Endodermal cell (in vitro differentiated cells): Measurements from ENCODE around the gene CPD. TPM values are rescaled to one million over a fixed set of nuclear protein-coding genes. Genes with fewer than 3 reads are reported as not detected.

ENCODE experiments used
- DNase-seq: peaks from one replicate; pipeline ENCODE4 v3.0.0-alpha.2; 2017
- H3K27ac ChIP-seq: 2 replicates; pipeline ENCODE4 v1.5.1; 2013; ENCODE audit warnings: mild to moderate bottlenecking, low read depth, low read length, moderate library complexity
- H3K27me3 ChIP-seq: 2 replicates; pipeline ENCODE4 v1.6.1; 2013; ENCODE audit warnings: mild to moderate bottlenecking, low read length, moderate library complexity; ENCODE audit not compliant: insufficient read depth, control insufficient read depth, poor library complexity, severe bottlenecking
- H3K36me3 ChIP-seq: 2 replicates; pipeline ENCODE4 v1.7.0; 2013; ENCODE audit warnings: mild to moderate bottlenecking, low read length, moderate library complexity; ENCODE audit not compliant: control insufficient read depth, insufficient read depth
- H3K4me1 ChIP-seq: one replicate; pipeline ENCODE4 v1.7.0; 2013; ENCODE audit warnings: low read length; ENCODE audit not compliant: control insufficient read depth, insufficient read depth
- H3K4me3 ChIP-seq: 2 replicates; pipeline ENCODE4 v1.5.1; 2013; ENCODE audit warnings: mild to moderate bottlenecking, low read length, moderate library complexity
- H3K9ac ChIP-seq: 2 replicates; pipeline ENCODE4 v1.6.1; 2013; ENCODE audit warnings: mild to moderate bottlenecking, low read length, moderate library complexity; ENCODE audit not compliant: poor library complexity, severe bottlenecking; ENCODE audit errors: extremely low read depth
- H3K9me3 ChIP-seq: 2 replicates; pipeline ENCODE4 v1.6.1; 2013; ENCODE audit warnings: mild to moderate bottlenecking, low read length, moderate library complexity; ENCODE audit not compliant: control insufficient read depth
- H3K27ac Mint-ChIP-seq: 2 replicates; pipeline ENCODE4 v1.8.0; 2020; ENCODE audit warnings: mixed read lengths
- H3K27me3 Mint-ChIP-seq: 2 replicates; pipeline ENCODE4 v1.8.0; 2021; ENCODE audit warnings: mild to moderate bottlenecking, mixed read lengths; ENCODE audit not compliant: insufficient read depth
- H3K36me3 Mint-ChIP-seq: 2 replicates; pipeline ENCODE4 v1.8.0; 2020; ENCODE audit warnings: low read depth, mixed read lengths
- H3K4me1 Mint-ChIP-seq: 2 replicates; pipeline ENCODE4 v1.8.0; 2020; ENCODE audit warnings: mixed read lengths
- H3K4me3 Mint-ChIP-seq: 2 replicates; pipeline ENCODE4 v1.8.0; 2020; ENCODE audit warnings: mild to moderate bottlenecking, moderate library complexity, mixed read lengths
- H3K9me3 Mint-ChIP-seq: 2 replicates; pipeline ENCODE4 v1.8.0; 2020; ENCODE audit warnings: mild to moderate bottlenecking, mixed read lengths
- CTCF ChIP-seq: fragments of 200-600 bp; sonication (generic); conservative IDR thresholded peaks from 2 replicates; pipeline ENCODE4 v1.5.0; 2021; ENCODE audit warnings: antibody characterized with exemption, mild to moderate bottlenecking
- WGBS, 2 experiments: methylation state at CpG; one replicate each; pipeline versions ENCODE4 v1.1.5 to v1.1.7; 2013; ENCODE audit warnings: missing lambda C conversion rate in 2 of 2, mixed read lengths in 1 of 2; ENCODE audit not compliant: insufficient coverage in 1 of 2, insufficient read length in 1 of 2; 5-methylcytosine and 5-hydroxymethylcytosine counted together
- total RNA-seq, 2 donors: library from RNA; stranded (reverse); fragmentation: NEBNext Ultra II Directional in 1 of 2; extraction: Animal tissue kit (Norgen Biotek cat#: 25700) in 1 of 2; gene quantifications; 2 replicates in 1 of 2; 3 replicates in 1 of 2; pipeline ENCODE4 v1.2.1, GENCODE V29; 2021

Gene CPD
- total RNA-seq, 2 donors from 2014 or later = 81.7 to 82.1 TPM

GRCh38 chr17:30345527-30346075, 33.1 kb upstream of the CPD start:
- Mint-ChIP-seq H3K4me3 (no peak overlapping the region), H3K4me1 (peaks cover 23% of the 10 kb centered on the region), H3K27ac (no peak overlapping the region), H3K27me3 (no peaks in the 10 kb centered on the region), H3K9me3 (no peaks in the 10 kb centered on the region), H3K36me3 (no peaks in the 10 kb centered on the region)
- TF ChIP-seq CTCF = no peak
- H3K9ac ChIP-seq = no peak overlapping the region
- H3K27me3 ChIP-seq = no peaks in the 10 kb centered on the region
- H3K4me1 ChIP-seq = peaks cover 9% of the 10 kb centered on the region
- H3K9me3 ChIP-seq = no peaks in the 10 kb centered on the region
- no peak for DNase-seq
- no peak overlapping the region for H3K4me3 ChIP-seq
- H3K36me3 ChIP-seq = no peaks in the 10 kb centered on the region
- H3K27ac ChIP-seq = no peak overlapping the region
- WGBS, 2 experiments = 97% methylated on average over 3 to 4 of the region's 4 CpGs

- no peaks in the 10 kb centered on the region for H3K36me3 Mint-ChIP-seq
- H3K9me3 Mint-ChIP-seq = no peaks in the 10 kb centered on the region
- H3K27me3 ChIP-seq = no peaks in the 10 kb centered on the region
- H3K36me3 ChIP-seq = no peaks in the 10 kb centered on the region
- H3K27ac ChIP-seq = no peak overlapping the region
- no peaks in the 10 kb centered on the region for H3K27me3 Mint-ChIP-seq
- no peak overlapping the region for H3K4me3 Mint-ChIP-seq
- no peak overlapping the region for H3K27ac Mint-ChIP-seq
- H3K9ac ChIP-seq = no peak overlapping the region
- peaks cover 18% of the 10 kb centered on the region for H3K4me1 Mint-ChIP-seq
- H3K4me1 ChIP-seq = peaks cover 6% of the 10 kb centered on the region
- 93 to 100% methylated on average over 2 to 3 of the region's 3 CpGs for WGBS, 2 experiments
- no peak for DNase-seq
- no peak overlapping the region for H3K4me3 ChIP-seq
- no peaks in the 10 kb centered on the region for H3K9me3 ChIP-seq
- TF ChIP-seq CTCF = no peak
Measured at GRCh38 chr17:30346221-30346795, 32.4 kb upstream of the CPD start.

- WGBS, 2 experiments = 79 to 82% methylated on average over 3 to 4 of the region's 4 CpGs
- no peak overlapping the region for H3K4me3 Mint-ChIP-seq
Measured at GRCh38 chr17:30347488-30347887, 31.2 kb upstream of the CPD start.

More at GRCh38 chr17:30347488-30347887, 31.2 kb upstream of the CPD start:
- H3K4me1 ChIP-seq = peaks cover 6% of the 10 kb centered on the region
- Mint-ChIP-seq H3K27ac (no peak overlapping the region), H3K4me1 (peaks cover 18% of the 10 kb centered on the region), H3K9me3 (no peaks in the 10 kb centered on the region), H3K36me3 (no peaks in the 10 kb centered on the region), H3K27me3 (no peaks in the 10 kb centered on the region)
- no peaks in the 10 kb centered on the region for H3K9me3 ChIP-seq
- no peak for DNase-seq
- no peaks in the 10 kb centered on the region for H3K36me3 ChIP-seq
- H3K27me3 ChIP-seq = no peaks in the 10 kb centered on the region
- no peak overlapping the region for H3K27ac ChIP-seq
- peak overlapping the region; percentile 10 for H3K4me3 ChIP-seq
- H3K9ac ChIP-seq = no peak overlapping the region
- TF ChIP-seq CTCF = no peak
